HG02981 (cell line): ENCODE results near the gene ADK.

ENCODE experiments used
- ATAC-seq: cut with Tn5 transposase; IDR thresholded peaks from one replicate; pipeline ENCODE4 v1.9.1; 2021; ENCODE audit warnings: mild to moderate bottlenecking, moderate library complexity; ENCODE audit not compliant: unreplicated experiment

ADK gene

GRCh38 chr10:74755273-74755672 lies 604.3 kb downstream of the ADK start:
- no peak for ATAC-seq
